K562 (cell line): Measurements from ENCODE around the gene NCAM2. TPM values are rescaled to one million over a fixed set of nuclear protein-coding genes. Genes with fewer than 3 reads are reported as not detected.
A peak's percentile ranks its signal among the peaks of the same experiment; 100 is the strongest.

Experiments used
- CHD4 ChIP-seq: fragments of 200-600 bp; sonication (generic); IDR thresholded peaks from 3 replicates; pipeline ENCODE4 v1.6.1; 2012; ENCODE audit warnings: low read depth, mild to moderate bottlenecking, mixed read lengths, low read length, inconsistent platforms; ENCODE audit not compliant: insufficient read depth, insufficient replicate concordance, poor library complexity, severe bottlenecking
- CSDE1 ChIP-seq, 2 experiments: fragments of 450-650 bp; IDR thresholded peaks; 2 replicates each; pipeline ENCODE4 v1.6.1; 2016; ENCODE audit warnings: mild to moderate bottlenecking in 1 of 2
- DDX20 ChIP-seq: fragments of 450-650 bp; IDR thresholded peaks from 2 replicates; pipeline ENCODE4 v1.6.1; 2016; ENCODE audit warnings: missing genetic modification characterization, low read depth, mild to moderate bottlenecking, missing compliant biosample characterization, moderate library complexity
- ERF ChIP-seq: fragments of 450-650 bp; formaldehyde crosslinking; IDR thresholded peaks from 2 replicates; pipeline ENCODE4 v1.4.0; 2020; ENCODE audit warnings: mild to moderate bottlenecking, mixed read lengths
- FUS ChIP-seq: fragments of 200-400 bp; formaldehyde crosslinking; optimal IDR thresholded peaks from 2 replicates; pipeline ENCODE3; 2017; ENCODE audit warnings: low read depth, low read length
- HMG20B ChIP-seq: fragments of 250-450 bp; sonication (Bioruptor Pico); IDR thresholded peaks from 2 replicates; pipeline ENCODE4 v1.5.0; 2021; ENCODE audit warnings: mild to moderate bottlenecking
- PML ChIP-seq: IDR thresholded peaks from 2 replicates; pipeline ENCODE4 v1.6.1; 2012; ENCODE audit warnings: low read length, inconsistent platforms
- PRPF4 ChIP-seq: fragments of 200-400 bp; formaldehyde crosslinking; IDR thresholded peaks from one replicate; pipeline ENCODE4 v1.6.1; 2017; ENCODE audit warnings: low read length, low read depth, mild to moderate bottlenecking; ENCODE audit not compliant: insufficient read depth, poor library complexity, severe bottlenecking
- RBM15 ChIP-seq: fragments of 200-400 bp; formaldehyde crosslinking; IDR thresholded peaks from 2 replicates; pipeline ENCODE4 v1.6.1; 2018; ENCODE audit warnings: mild to moderate bottlenecking, low read length, moderate library complexity; ENCODE audit not compliant: insufficient read depth
- RHOXF2B ChIP-seq: fragments of 250-450 bp; sonication (Bioruptor Pico); conservative IDR thresholded peaks from 2 replicates; pipeline ENCODE4 v1.5.1; 2021
- SMAD1 ChIP-seq: fragments of 150-350 bp; IDR thresholded peaks from 2 replicates; pipeline ENCODE4 v1.6.1; 2014; ENCODE audit warnings: low read length, low read depth; ENCODE audit not compliant: partially characterized antibody
- SNAPC5 ChIP-seq: fragments of 250-450 bp; sonication (Bioruptor Pico); IDR thresholded peaks from 2 replicates; pipeline ENCODE4 v1.8.0; 2021; ENCODE audit warnings: moderate library complexity, mild to moderate bottlenecking, inconsistent platforms
- SRSF7 ChIP-seq: fragments of 200-400 bp; formaldehyde crosslinking; optimal IDR thresholded peaks from 2 replicates; pipeline ENCODE3; 2017; ENCODE audit warnings: mild to moderate bottlenecking, low read depth, low read length
- TAF7 ChIP-seq: fragments of 450-650 bp; IDR thresholded peaks from 2 replicates; pipeline ENCODE4 v1.6.1; 2016; ENCODE audit warnings: missing genetic modification characterization, missing compliant biosample characterization
- THRAP3 ChIP-seq: fragments of 450-650 bp; IDR thresholded peaks from 2 replicates; pipeline ENCODE4 v1.6.1; 2016; ENCODE audit warnings: mild to moderate bottlenecking, inconsistent platforms, borderline replicate concordance
- TRIM24 ChIP-seq, 2 experiments: fragments of 450-650 bp; IDR thresholded peaks; 2 replicates each; pipeline ENCODE4 v1.6.1; 2016
- ZBTB34 ChIP-seq: fragments of 250-450 bp; sonication (Bioruptor Pico); IDR thresholded peaks from 2 replicates; pipeline ENCODE4 v1.8.0; 2021; ENCODE audit warnings: mild to moderate bottlenecking, moderate library complexity
- ZNF121 ChIP-seq: sonication (generic); formaldehyde crosslinking; conservative IDR thresholded peaks from 2 replicates; pipeline ENCODE4 v1.8.0; 2022; ENCODE audit warnings: missing genetic modification reagents
- ZNF282 ChIP-seq: sonication (generic); formaldehyde crosslinking; IDR thresholded peaks from 2 replicates; pipeline ENCODE4 v1.8.1; 2023; ENCODE audit warnings: missing genetic modification reagents
- ZNF347 ChIP-seq: fragments of 450-650 bp; formaldehyde crosslinking; IDR thresholded peaks from 2 replicates; pipeline ENCODE4 v1.4.0; 2020; ENCODE audit warnings: low read depth, mild to moderate bottlenecking, moderate library complexity
- ZSCAN32 ChIP-seq: fragments of 450-650 bp; formaldehyde crosslinking; IDR thresholded peaks from 2 replicates; pipeline ENCODE4 v1.4.0; 2020; ENCODE audit warnings: mild to moderate bottlenecking, moderate library complexity
- polyA plus RNA-seq, 8 experiments: library from polyadenylated mRNA; depleted of rRNA in 4 of 8; stranded (reverse) in 5 of 8; unstranded in 3 of 8; fragments of >200 nt; fragmentation: Nextera tagmentation in 2 of 8; fragmentation: Illumina TruSeq in 1 of 8; extraction: Ambion mirVana in 2 of 8; extraction: Trizol in 1 of 8; gene quantifications; 2 replicates each; pipeline versions ENCODE4 v1.2.1 to v1.2.3, GENCODE V29; 2011 to 2014; ENCODE audit warnings: inconsistent platforms in 1 of 8, missing spikeins in 1 of 8
- total RNA-seq, 7 experiments: library from RNA; depleted of rRNA in 6 of 7; stranded (reverse); fragments of >200 nt in 6 of 7; fragmentation: Illumina TruSeq in 2 of 7; extraction: Trizol in 2 of 7; gene quantifications; 2 replicates each; pipeline versions ENCODE4 v1.2.1 to v1.2.3, GENCODE V29; 2011 to 2021; ENCODE audit warnings: low replicate concordance in 1 of 7
- TF ChIP-seq, protein P1 (sequence below): fragments of 450-650 bp; conservative IDR thresholded peaks from 2 replicates; pipeline ENCODE4 v1.6.1; 2016; ENCODE audit warnings: missing genetic modification characterization, low read depth, mild to moderate bottlenecking, missing compliant biosample characterization, moderate library complexity
- TF ChIP-seq, protein P2 (sequence below), 2 experiments: fragments of 450-650 bp; conservative IDR thresholded peaks; 2 replicates each; pipeline ENCODE4 v1.6.1; 2017; ENCODE audit warnings: mild to moderate bottlenecking in 2 of 2, moderate library complexity in 2 of 2

NCAM2 gene
- total and polyA plus RNA-seq, 9 of the 15 experiments (the other 6 are each of a cell fraction or from before 2014, with no cell fraction given): 14.0 to 58.2 (median 27.8) TPM

DNA sequence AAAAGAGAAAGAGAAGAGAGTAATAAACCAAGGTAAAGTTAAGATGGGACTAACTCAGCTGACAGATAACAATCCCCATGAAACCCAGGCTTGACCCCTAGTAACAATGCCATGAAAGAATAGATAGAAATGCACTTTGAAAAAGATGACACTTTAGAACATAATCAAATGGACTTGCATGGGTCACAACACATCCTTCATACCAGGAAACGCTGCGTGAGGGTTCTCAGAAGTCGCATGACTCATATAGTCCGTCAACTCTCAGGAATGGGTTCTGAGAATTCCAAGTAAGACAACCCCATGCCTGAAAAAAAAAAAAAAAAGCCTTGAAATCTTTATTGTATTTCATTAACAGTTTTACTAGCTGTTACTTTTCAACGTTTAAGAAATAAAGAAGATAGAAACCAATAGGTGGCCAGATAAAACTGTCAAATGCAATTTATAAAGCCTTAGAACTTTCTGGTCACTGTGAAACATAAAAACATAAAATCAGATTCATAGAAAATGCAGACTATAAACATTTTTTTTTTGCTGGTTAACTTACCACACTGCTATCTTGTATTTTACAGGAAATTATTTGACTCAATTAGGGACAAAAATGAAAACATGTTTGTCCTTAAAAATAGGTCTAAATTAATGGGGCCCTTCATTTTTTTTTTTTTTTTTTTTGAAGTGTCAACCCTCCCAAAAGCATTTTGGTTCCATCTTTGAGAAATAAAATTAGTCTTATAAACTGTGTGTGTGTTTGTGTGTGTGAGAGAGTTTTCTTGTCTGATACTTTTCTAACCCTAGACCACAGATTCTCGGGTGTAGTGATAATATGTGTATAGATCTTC, 202.1 kb downstream of the NCAM2 start (continued):
- TF ChIP-seq FUS: no peak
- TF ChIP-seq CHD4: no peak
- no peak for TF ChIP-seq RHOXF2B (CRISPR knock-in tag)
- TF ChIP-seq ZSCAN32 (CRISPR knock-in tag): no peak
- TF ChIP-seq THRAP3: no peak
- TF ChIP-seq ZNF121: no peak
- TF ChIP-seq DDX20 (tag): no peak
- no peak for TF ChIP-seq SMAD1
- no peak for TF ChIP-seq TAF7 (tag)
- TF ChIP-seq, protein P1, sequence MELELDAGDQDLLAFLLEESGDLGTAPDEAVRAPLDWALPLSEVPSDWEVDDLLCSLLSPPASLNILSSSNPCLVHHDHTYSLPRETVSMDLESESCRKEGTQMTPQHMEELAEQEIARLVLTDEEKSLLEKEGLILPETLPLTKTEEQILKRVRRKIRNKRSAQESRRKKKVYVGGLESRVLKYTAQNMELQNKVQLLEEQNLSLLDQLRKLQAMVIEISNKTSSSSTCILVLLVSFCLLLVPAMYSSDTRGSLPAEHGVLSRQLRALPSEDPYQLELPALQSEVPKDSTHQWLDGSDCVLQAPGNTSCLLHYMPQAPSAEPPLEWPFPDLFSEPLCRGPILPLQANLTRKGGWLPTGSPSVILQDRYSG (tag): no peak
- TF ChIP-seq SRSF7: no peak
- TF ChIP-seq RBM15: no peak
- TF ChIP-seq, protein P2, sequence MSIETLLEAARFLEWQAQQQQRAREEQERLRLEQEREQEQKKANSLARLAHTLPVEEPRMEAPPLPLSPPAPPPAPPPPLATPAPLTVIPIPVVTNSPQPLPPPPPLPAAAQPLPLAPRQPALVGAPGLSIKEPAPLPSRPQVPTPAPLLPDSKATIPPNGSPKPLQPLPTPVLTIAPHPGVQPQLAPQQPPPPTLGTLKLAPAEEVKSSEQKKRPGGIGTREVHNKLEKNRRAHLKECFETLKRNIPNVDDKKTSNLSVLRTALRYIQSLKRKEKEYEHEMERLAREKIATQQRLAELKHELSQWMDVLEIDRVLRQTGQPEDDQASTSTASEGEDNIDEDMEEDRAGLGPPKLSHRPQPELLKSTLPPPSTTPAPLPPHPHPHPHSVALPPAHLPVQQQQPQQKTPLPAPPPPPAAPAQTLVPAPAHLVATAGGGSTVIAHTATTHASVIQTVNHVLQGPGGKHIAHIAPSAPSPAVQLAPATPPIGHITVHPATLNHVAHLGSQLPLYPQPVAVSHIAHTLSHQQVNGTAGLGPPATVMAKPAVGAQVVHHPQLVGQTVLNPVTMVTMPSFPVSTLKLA (conservative IDR thresholded peaks at IDR 0.05): peak in 1 of 2 experiments; percentile 57; a peak in 2 of 4 replicates
- peak; percentile 36 to 64; a peak in 2 of 4 replicates for TF ChIP-seq TRIM24 (IDR thresholded peaks at IDR 0.05)
- no peak for TF ChIP-seq SNAPC5
- no peak; the same call in 1 of the 2 replicates for TF ChIP-seq PML
- no peak for TF ChIP-seq ZNF347 (CRISPR knock-in tag)
- TF ChIP-seq HMG20B (CRISPR knock-in tag): no peak
- no peak for TF ChIP-seq ZNF282 (CRISPR knock-in tag)
- no peak for TF ChIP-seq ERF (CRISPR knock-in tag)
- TF ChIP-seq CSDE1 (IDR thresholded peaks at IDR 0.05): no peak
- TF ChIP-seq ZBTB34 (CRISPR knock-in tag): no peak
- no peak for TF ChIP-seq PRPF4
